Stimulated activated naive CD4-positive, alpha-beta T cell treated with Interleukin-2 at 50 U/mL for 16 hours (primary cell): ENCODE measurements around the gene RUSC1.
"Not testable (repeated sequence)": the region's sequence is repeated elsewhere in the genome, so short reads cannot be mapped to it uniquely, and the experiment has no call there.

Experiments used
- DNase-seq: peaks from one replicate; lab custom pipeline; 2025; lab: John Stamatoyannopoulos, UW

Gene RUSC1

DNA sequence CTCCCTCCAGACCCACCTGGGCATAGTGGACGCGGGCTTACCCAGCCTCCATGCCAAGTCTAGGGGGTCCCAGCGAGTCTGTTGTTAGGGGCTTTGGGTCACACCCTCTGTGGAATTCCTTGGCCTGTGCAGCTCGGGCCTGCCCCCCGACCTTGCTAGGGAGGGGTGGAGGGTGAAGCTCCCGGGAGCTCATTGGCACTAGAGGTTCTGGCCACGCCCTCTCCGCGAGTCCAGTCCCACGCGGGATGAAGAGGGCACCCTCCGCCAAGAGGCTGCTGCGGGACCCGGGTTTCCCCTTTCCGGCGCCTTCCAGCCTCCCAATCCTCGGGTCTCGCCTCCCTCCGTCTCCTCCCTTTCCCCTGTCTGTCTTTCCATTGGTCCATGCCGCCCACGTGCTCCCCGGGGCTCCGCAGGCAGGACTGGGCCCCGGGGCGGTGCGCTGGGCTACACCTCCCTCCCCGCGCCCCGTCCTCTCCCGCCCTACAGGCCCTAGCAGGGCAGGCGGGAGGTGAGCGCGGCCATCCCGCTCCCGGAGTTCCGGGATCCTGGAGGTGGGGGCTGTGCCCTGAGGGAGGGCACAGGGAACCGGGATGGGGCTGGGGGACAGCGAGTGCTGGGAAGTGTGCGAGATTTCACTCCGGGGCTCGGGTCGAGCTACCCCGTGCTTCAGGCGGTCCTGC is 3.5 kb downstream of the RUSC1 start:
- DNase-seq: peak; percentile 91

DNA sequence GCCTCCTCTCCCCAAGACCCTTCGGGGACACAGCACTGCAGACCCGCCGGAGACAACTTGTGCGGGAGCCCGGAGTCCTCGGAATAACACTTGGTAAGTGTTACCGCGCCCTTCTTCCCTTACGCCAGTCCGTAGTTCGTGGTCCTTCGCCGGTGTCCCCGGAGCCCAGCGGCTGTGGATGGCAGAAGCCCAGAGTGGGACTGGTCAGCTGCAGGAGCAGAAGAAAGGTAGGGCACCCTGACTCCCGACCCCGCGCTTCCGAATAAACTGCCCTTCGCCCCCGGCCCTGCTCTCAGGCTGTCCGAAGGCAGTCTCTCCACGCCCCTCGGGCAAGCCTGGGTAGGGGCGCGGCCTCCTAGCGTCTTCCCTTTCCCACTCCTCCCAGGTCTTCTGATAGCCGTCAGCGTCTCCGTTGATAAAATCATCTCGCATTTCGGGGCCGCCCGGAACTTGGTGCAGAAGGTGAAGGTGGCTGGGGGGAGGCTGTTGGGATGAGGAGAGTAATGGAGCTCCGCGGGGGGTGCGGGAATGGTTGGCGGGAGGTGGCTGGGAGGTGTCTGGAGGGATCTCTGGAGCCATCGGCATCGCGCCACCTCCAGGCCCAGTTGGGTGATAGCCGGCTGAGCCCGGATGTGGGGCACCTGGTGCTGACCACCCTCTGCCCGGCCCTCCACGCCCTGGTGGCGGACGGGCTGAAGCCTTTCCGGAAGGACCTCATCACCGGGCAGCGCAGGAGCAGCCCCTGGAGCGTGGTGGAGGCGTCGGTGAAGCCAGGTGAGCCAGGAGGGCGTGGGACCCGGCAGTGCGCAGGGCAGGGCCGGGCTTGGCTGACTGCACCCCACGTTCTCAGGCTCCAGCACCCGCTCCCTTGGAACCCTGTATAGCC is 4.3 kb downstream of the RUSC1 start:
- DNase-seq: peak; percentile 21

DNA sequence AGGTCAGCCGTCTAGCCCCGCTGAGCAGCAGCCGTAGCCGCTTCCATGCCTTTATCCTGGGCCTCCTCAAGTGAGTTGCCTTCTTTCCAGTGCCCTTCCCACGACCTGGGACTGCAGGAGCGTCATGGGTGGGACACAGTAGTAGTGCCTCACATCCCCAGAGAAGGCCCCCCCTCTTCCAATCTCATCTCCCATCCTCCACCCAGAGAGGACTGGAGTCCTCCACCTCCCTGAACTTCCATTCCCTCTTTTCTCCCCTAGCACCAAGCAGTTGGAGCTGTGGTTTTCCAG is 4.9 kb downstream of the RUSC1 start:
- no peak for DNase-seq

DNA sequence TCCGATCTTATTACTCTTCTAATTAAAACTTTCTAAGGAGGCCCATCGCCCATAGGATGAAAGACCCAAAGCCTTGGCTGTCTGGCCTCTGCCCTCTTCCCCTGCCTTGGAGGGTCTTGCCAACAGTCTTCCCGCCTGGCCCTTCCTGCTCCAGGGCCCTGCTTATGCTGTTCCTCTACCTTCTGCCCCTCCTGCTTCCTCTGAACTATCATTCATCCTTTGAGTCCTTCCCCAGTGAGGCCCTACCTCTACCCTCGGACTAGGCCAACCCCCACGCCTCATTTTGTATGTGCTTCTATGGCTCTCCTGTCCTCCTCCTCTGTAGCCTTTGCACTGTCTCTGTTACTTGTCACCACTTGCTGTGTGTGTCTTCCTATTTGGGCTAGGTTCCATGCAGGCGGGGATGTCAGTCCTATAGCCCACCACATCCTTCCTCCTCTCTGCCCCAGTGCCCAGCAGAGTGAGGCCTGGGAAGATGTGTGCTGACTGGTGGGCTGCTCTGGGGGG is 5.4 kb downstream of the RUSC1 start:
- no peak for DNase-seq

DNA sequence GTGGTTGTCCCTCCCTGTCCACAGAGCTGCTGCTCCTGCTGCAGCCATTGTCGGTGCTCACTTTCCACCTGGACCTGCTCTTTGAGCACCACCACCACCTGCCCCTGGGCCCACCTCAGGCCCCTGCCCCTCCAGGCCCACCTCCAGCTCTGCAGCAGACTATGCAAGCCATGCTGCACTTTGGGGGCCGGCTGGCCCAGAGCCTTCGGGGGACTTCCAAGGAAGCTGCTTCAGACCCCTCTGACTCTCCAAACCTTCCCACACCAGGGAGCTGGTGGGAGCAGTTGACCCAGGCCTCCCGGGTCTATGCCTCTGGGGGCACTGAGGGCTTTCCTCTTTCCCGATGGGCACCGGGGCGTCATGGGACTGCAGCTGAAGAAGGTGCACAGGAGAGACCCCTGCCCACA is 5.9 kb downstream of the RUSC1 start:
- DNase-seq: no peak

DNA sequence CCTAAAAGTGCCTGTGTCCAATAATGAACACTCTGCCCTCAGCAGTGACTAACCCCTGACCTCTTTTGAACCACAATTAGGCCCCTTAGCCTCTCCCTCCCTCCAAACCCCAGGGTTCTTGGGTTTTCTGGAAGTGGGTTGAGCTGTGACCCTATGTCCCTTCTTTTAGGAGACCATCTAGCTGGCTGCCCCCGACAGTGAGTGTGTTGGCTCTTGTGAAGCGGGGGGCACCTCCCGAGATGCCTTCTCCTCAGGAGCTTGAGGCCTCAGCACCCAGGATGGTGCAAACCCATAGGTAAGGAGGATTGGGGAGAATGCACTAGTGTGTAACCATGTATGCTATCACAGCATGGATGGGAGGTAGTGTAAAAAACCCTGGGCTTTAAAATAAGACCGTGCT is 7.3 kb downstream of the RUSC1 start:
- no peak for DNase-seq

DNA sequence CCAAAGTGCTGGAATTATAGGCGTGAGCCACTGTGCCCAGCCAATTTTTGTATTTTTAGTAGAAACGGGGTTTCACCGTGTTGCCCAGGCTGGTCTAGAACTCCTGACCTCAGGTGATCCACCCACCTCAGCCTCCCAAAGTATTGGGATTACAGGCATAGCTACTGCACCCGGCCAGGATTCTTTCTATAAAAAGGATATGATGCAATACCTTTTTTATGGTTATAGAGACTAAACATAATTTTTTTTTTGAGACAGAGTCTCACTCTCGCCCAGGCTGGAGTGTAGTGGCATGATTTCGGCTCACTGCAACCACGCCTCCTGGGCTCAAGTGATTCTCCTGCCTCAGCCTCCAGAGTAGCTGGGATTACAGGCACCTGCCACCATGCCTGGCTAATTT is 8.2 kb downstream of the RUSC1 start:
- DNase-seq: not testable (repeated sequence)

DNA sequence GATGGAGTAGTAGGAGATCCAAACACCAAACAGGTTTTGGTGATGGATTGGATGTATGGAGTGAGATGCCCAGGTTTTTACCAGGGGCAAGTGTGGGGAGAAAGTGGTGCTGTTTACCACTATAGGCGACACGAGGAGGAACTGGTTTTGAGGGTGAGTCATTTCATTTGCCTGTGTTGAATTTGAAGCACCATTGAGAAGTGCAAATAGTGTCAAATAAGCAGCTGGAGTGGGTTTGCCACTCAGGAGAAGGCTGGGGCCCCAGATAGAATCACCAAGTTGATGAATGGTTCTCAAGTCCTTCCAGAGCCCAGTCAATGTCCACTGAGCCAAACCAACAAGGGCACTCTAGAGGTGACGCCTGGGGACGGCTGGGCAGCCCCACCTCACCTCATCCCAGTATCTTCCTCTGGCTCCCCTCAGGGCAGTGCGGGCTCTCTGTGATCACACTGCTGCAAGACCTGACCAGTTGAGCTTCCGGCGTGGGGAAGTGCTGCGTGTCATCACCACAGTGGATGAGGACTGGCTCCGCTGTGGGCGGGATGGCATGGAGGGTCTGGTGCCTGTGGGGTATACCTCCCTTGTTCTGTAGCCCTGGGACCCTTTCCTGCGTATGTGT is 9.4 kb downstream of the RUSC1 start:
- DNase-seq: no peak

DNA sequence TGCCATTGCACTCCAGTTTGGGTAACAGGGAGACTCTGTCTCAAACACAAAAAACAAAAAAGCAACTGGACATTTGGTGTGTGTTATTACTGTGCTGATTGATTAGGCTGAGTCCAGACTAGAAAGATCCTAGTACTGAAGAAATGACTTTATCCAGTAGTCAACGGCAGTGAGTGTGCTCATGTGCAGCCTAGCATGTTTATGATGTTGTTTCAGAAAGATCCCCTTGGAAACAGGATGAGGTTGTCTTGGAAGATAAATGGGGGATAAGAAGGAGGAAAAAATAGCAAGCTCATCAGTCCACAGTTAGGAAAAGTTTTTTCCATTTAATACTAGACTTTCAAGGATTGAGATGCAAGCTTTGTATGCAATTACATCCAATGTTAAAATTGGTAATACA is 14.3 kb downstream of the RUSC1 start:
- no peak for DNase-seq

DNA sequence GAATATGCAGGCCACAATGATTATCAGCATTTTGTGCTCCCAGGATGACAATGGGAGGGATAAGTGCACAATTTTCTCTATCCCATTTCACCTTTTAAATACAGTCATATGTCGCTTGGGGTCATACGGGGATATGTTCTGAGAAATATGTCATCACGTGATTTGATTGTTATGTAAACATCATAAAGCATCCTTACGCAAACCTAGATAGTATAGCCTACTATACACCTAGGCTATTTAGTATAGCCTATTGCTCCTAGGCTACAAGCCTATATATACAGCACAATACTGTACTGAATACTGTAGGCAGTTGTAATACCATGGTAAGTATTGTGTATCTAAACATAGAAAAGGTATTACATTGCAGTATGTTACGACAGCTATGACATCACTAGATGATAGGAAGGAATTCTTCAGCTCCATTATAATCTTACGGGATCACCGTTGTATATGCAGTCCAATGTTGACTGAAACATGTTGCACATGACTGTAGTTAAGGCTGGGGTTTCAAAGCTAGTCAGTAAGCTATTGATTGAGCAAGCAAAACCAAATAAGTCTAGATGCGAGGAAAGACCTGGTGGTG is 18.9 kb downstream of the RUSC1 start:
- DNase-seq: no peak

DNA sequence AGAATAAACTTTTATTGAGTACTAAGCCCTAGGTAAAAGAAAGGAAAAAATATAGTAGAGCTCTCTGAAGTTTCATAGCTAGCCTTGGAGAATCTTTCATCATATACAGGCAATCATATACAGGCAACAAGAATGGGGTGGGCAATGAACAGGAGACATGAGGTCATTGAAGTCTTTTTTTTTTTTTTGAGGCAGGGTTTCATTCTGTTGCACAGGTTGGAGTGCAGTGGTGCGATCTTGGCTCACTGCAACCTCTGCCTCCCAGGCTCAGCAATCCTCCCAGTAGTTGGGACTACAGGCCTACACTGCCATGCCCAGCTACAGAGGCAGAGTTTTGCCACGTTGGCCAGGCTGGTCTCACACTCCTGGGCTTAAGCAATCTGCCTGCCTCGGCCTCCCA is 22.1 kb downstream of the RUSC1 start:
- DNase-seq: no peak

DNA sequence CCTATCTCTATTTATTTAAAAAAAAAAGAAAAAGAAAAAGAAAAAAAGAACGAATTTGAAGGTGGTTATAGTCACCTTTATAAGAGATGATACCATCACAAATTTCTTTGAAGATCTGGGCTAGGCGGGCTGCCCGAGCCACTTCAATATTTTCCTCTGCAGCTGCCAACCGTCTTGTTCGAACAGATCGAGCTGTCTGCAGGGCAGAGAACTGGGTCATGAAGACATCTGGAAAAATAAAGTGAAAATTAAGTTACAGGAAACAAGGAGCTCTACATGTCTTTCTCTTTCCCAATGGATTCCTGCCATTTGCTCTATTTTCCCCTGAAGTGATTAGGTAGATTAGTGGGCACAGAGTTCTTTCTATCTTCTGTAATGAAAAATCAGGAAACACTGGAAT is 31.9 kb downstream of the RUSC1 start:
- DNase-seq: no peak

DNA sequence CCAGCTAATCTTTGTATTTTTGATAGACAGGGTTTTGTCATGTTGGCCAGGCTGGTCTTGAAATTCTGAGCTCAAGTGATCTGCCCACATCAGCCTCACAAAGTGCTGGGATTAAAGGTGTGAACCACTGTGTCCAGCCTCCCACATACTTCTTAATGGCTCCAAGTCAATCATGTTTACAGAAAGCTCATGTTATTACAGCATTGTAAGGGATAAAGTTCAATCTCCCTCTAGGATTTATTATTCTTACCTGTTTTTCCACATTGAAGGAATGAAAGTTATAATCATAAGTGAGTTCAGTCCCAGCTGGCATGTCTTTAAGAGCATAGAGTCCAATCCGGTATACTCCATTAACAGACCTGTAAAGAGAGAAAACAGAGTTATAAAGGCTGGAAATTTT is 39.4 kb downstream of the RUSC1 start:
- DNase-seq: no peak

DNA sequence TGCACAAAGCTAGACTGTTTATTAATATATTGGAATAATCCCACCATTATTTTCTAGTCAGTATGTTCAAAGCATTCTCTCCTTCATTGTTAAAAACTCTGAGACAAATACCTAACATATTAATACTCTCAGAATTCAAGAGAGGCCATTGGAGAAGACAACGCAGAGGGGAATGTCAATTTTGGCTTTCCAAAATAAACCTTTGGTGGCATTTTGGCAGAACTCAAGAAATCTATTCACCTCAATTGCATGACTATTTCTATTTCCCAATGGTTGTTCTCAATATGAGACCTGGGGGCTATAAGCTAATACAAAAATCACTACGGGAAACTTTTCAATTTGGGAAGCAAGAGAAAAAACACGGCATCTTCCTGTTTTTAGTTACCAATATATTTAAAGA is 58.5 kb downstream of the RUSC1 start:
- DNase-seq: no peak

DNA sequence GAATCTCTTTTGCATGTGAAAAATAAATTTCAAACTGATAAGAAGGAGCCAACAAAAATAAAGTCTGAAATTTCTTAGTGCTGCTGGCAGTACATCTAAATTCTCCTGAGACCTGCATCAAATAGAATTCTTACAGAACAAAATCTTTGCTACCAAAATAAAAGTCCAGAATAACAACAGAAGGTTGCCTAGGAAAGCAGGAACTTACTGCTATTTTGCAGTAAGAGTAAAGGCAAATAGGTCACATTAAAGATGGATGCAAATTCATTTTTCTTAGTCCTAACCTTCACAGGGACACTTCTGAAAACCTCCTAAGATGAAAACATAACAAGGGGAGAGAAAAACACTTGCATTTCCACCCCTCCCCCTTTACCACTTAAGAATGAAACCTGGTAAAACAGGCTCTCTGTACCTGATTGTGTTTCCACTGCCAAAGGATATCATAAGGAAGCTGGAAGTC is 59.0 kb downstream of the RUSC1 start:
- DNase-seq: no peak
